IMR-90 (cell line): ENCODE measurements around the gene SCYGR3. TPM values are rescaled to one million over a fixed set of nuclear protein-coding genes. Genes with fewer than 3 reads are reported as not detected.

Source experiments
- ATAC-seq: fragments of 200-7000 bp; cut with Tn5 transposase; 2 replicates; pipeline ENCODE4 v1.9.1; 2020; ENCODE audit warnings: low read depth, mild to moderate bottlenecking, moderate library complexity
- BruUV-seq: library from RNA; stranded (reverse); fragments of 400-500 nt; replicated peaks from 2 replicates; lab custom pipeline; 2021; lab: Mats Ljungman, UMichigan
- CTCF ChIA-PET: fragments of 300-600 bp; formaldehyde crosslinking; extraction: SDS; loops from one replicate; lab custom pipeline; 2021; ENCODE audit warnings: antibody characterized with exemption; lab: Yijun Ruan, JAX
- POLR2A ChIA-PET: fragments of 300-600 bp; sonication (Branson Sonifier 250); formaldehyde crosslinking; loops from one replicate; lab custom pipeline; 2022; ENCODE audit warnings: antibody characterized with exemption; ENCODE audit not compliant: unreplicated experiment; lab: Charles Lee
- DNase-seq: peaks from one replicate; pipeline ENCODE4 v3.0.0; 2013
- H2AFZ ChIP-seq: replicated peaks from 2 replicates; pipeline ENCODE3; 2013; ENCODE audit warnings: low read length, mild to moderate bottlenecking; ENCODE audit not compliant: poor library complexity
- H2AK5ac ChIP-seq: 2 replicates; pipeline ENCODE4 v1.6.1; 2013; ENCODE audit warnings: low read depth, low read length, inconsistent platforms
- H2AK9ac ChIP-seq: replicated peaks from 2 replicates; pipeline ENCODE3; 2013; ENCODE audit warnings: mild to moderate bottlenecking, low read depth, low read length, moderate library complexity; ENCODE audit not compliant: poor library complexity
- H2BK120ac ChIP-seq: 2 replicates; pipeline ENCODE4 v1.6.1; 2013; ENCODE audit warnings: low read depth, low read length, inconsistent platforms
- H2BK15ac ChIP-seq: 3 replicates; pipeline ENCODE4 v1.6.1; 2013; ENCODE audit warnings: low read depth, low read length, inconsistent platforms
- H2BK20ac ChIP-seq: 2 replicates; pipeline ENCODE4 v1.6.1; 2013; ENCODE audit warnings: low read depth, mild to moderate bottlenecking, inconsistent platforms, low read length, moderate library complexity
- H2BK5ac ChIP-seq: 2 replicates; pipeline ENCODE4 v1.6.1; 2013; ENCODE audit warnings: mild to moderate bottlenecking, low read depth, low read length, inconsistent platforms; ENCODE audit not compliant: poor library complexity, severe bottlenecking
- H3K14ac ChIP-seq: replicated peaks from 2 replicates; pipeline ENCODE4 v1.6.1; 2013; ENCODE audit warnings: low read depth, low read length, inconsistent platforms
- H3K18ac ChIP-seq: 2 replicates; pipeline ENCODE4 v1.6.1; 2013; ENCODE audit warnings: low read depth, low read length, control low read depth
- H3K23ac ChIP-seq: 2 replicates; pipeline ENCODE4 v1.6.1; 2013; ENCODE audit warnings: low read depth, low read length, inconsistent platforms
- H3K27ac ChIP-seq: 2 replicates; pipeline ENCODE4 v1.5.1; 2013; ENCODE audit warnings: mild to moderate bottlenecking, control low read depth, low read length; ENCODE audit not compliant: insufficient read depth
- H3K27me3 ChIP-seq: 2 replicates; pipeline ENCODE4 v1.6.1; 2013; ENCODE audit warnings: low read length; ENCODE audit not compliant: control insufficient read depth, insufficient read depth
- H3K36me3 ChIP-seq: 2 replicates; pipeline ENCODE4 v1.6.1; 2013; ENCODE audit warnings: low read length, mixed read lengths; ENCODE audit not compliant: control insufficient read depth, insufficient read depth
- H3K4ac ChIP-seq: 2 replicates; pipeline ENCODE4 v1.6.1; 2013; ENCODE audit warnings: low read depth, low read length, inconsistent platforms
- H3K4me1 ChIP-seq: 2 replicates; pipeline ENCODE4 v1.6.1; 2013; ENCODE audit warnings: low read length, mixed read lengths; ENCODE audit not compliant: control insufficient read depth, insufficient read depth
- H3K4me2 ChIP-seq: 2 replicates; pipeline ENCODE4 v1.6.1; 2013; ENCODE audit warnings: low read depth, mild to moderate bottlenecking, control low read depth, low read length, moderate library complexity
- H3K4me3 ChIP-seq: 2 replicates; pipeline ENCODE4 v1.5.1; 2013; ENCODE audit warnings: low read depth, mild to moderate bottlenecking, control low read depth, low read length, moderate library complexity; ENCODE audit not compliant: insufficient read depth
- H3K56ac ChIP-seq: 2 replicates; pipeline ENCODE4 v1.6.1; 2013; ENCODE audit warnings: low read length, inconsistent platforms; ENCODE audit not compliant: insufficient read depth; ENCODE audit errors: extremely low read depth
- H3K79me1 ChIP-seq, 2 experiments: 2 replicates each; pipeline ENCODE4 v1.6.1; 2013; ENCODE audit warnings: low read length in 2 of 2, inconsistent platforms in 1 of 2, low read depth in 1 of 2
- H3K9ac ChIP-seq: 2 replicates; pipeline ENCODE4 v1.6.1; 2013; ENCODE audit warnings: low read depth, low read length, control low read depth
- H3K9me1 ChIP-seq: 2 replicates; pipeline ENCODE4 v1.6.1; 2013; ENCODE audit warnings: low read length, inconsistent platforms; ENCODE audit not compliant: insufficient read depth
- H3K9me3 ChIP-seq: 2 replicates; pipeline ENCODE4 v1.6.1; 2013; ENCODE audit warnings: low read length; ENCODE audit not compliant: control insufficient read depth, insufficient read depth
- H4K20me1 ChIP-seq: 2 replicates; pipeline ENCODE4 v1.6.1; 2013; ENCODE audit warnings: low read length, inconsistent platforms; ENCODE audit not compliant: insufficient read depth
- H4K5ac ChIP-seq: 2 replicates; pipeline ENCODE4 v1.6.1; 2013; ENCODE audit warnings: mild to moderate bottlenecking, low read depth, low read length, control low read depth
- H4K8ac ChIP-seq, 2 experiments: 2 replicates each; pipeline ENCODE4 v1.6.1; 2013; ENCODE audit warnings: low read depth in 2 of 2, low read length in 2 of 2, control low read depth in 1 of 2, inconsistent platforms in 1 of 2
- H4K91ac ChIP-seq: 2 replicates; pipeline ENCODE4 v1.6.1; 2013; ENCODE audit warnings: low read depth, low read length, inconsistent platforms; ENCODE audit not compliant: insufficient read depth
- BHLHE40 ChIP-seq: fragments of 150-350 bp; IDR thresholded peaks from 2 replicates; pipeline ENCODE4 v1.6.1; 2016; ENCODE audit warnings: mild to moderate bottlenecking, low read depth, low read length
- CEBPB ChIP-seq: IDR thresholded peaks from 2 replicates; pipeline ENCODE4 v1.6.1; 2012; ENCODE audit warnings: low read depth, low read length, improper control_type of control experiment
- CHD1 ChIP-seq: IDR thresholded peaks from 2 replicates; pipeline ENCODE4 v1.6.1; 2012; ENCODE audit warnings: low read depth, low read length, improper control_type of control experiment
- CTCF ChIP-seq: conservative IDR thresholded peaks from 2 replicates; pipeline ENCODE4 v1.5.1; 2012; ENCODE audit warnings: mild to moderate bottlenecking, low read depth, low read length, improper control_type of control experiment
- FOS ChIP-seq: fragments of 150-350 bp; IDR thresholded peaks from 2 replicates; pipeline ENCODE4 v1.6.1; 2016; ENCODE audit warnings: low read depth, low read length
- MAFK ChIP-seq: IDR thresholded peaks from 2 replicates; pipeline ENCODE4 v1.6.1; 2012; ENCODE audit warnings: low read depth, low read length, improper control_type of control experiment
- MAZ ChIP-seq: IDR thresholded peaks from 2 replicates; pipeline ENCODE4 v1.6.1; 2012; ENCODE audit warnings: low read depth, mild to moderate bottlenecking, low read length, improper control_type of control experiment, moderate library complexity, borderline replicate concordance
- MXI1 ChIP-seq: IDR thresholded peaks from 2 replicates; pipeline ENCODE4 v1.6.1; 2012; ENCODE audit warnings: low read depth, mild to moderate bottlenecking, low read length, moderate library complexity, borderline replicate concordance
- NFE2L2 ChIP-seq: fragments of 150-350 bp; IDR thresholded peaks from 2 replicates; pipeline ENCODE4 v1.6.1; 2016; ENCODE audit warnings: low read depth, mild to moderate bottlenecking, low read length
- POLR2A ChIP-seq: IDR thresholded peaks from 2 replicates; pipeline ENCODE4 v1.6.1; 2012; ENCODE audit warnings: mild to moderate bottlenecking, low read depth, low read length
- RAD21 ChIP-seq: IDR thresholded peaks from 2 replicates; pipeline ENCODE4 v1.6.1; 2012; ENCODE audit warnings: low read length, improper control_type of control experiment
- RCOR1 ChIP-seq: IDR thresholded peaks from 2 replicates; pipeline ENCODE4 v1.6.1; 2012; ENCODE audit warnings: mild to moderate bottlenecking, low read length, improper control_type of control experiment; ENCODE audit not compliant: insufficient replicate concordance
- RFX5 ChIP-seq: IDR thresholded peaks from 2 replicates; pipeline ENCODE4 v1.8.0; 2012; ENCODE audit warnings: low read depth, mild to moderate bottlenecking, low read length, moderate library complexity
- SMC3 ChIP-seq: fragments of 150-350 bp; IDR thresholded peaks from 2 replicates; pipeline ENCODE4 v1.6.1; 2016; ENCODE audit warnings: low read depth, mild to moderate bottlenecking, antibody characterized with exemption, low read length, moderate library complexity
- USF2 ChIP-seq: fragments of 150-350 bp; IDR thresholded peaks from 2 replicates; pipeline ENCODE4 v1.6.1; 2017; ENCODE audit warnings: mild to moderate bottlenecking, antibody characterized with exemption, low read length, low read depth
- dilution Hi-C: fragments of 300-500 bp; cut with HindIII; formaldehyde crosslinking; loops from one replicate; pipeline ENCODE4 v1.14.3; 2018; ENCODE audit warnings: low sequenced_read_pairs; ENCODE audit not compliant: unreplicated experiment
- in situ Hi-C: fragments of 300-500 bp; cut with MboI; formaldehyde crosslinking; loops from 3 replicates; pipeline ENCODE4 v1.14.3; 2019; ENCODE audit warnings: low sequenced_read_pairs, inconsistent platforms, mixed read lengths
- intact Hi-C: fragments of 100-400 bp; cut with micrococcal nuclease; formaldehyde crosslinking; loops from 2 replicates; pipeline ENCODE4 v1.10.0; 2022
- polyA plus RNA-seq, 3 experiments: library from polyadenylated mRNA; depleted of rRNA; stranded (reverse); fragments of >200 nt; gene quantifications; 2 replicates each; pipeline ENCODE4 v1.2.3, GENCODE V29; 2012; ENCODE audit warnings: low replicate concordance in 1 of 3
- total RNA-seq: library from RNA; depleted of rRNA; stranded (reverse); fragments of >200 nt; gene quantifications from 2 replicates; pipeline ENCODE4 v1.2.3, GENCODE V29; 2012
- TF ChIP-seq, protein P1 (sequence below): fragments of 150-350 bp; IDR thresholded peaks from 2 replicates; pipeline ENCODE4 v1.6.1; 2016; ENCODE audit warnings: low read depth, mild to moderate bottlenecking, low read length, moderate library complexity, borderline replicate concordance

The SCYGR3 gene
- total and polyA plus RNA-seq, 2 of the 4 experiments (the other 2 are of a cell fraction): not detected

GRCh38 chr2:227576110-227576509 is 38.5 kb downstream of the SCYGR3 start:
- H2BK5ac ChIP-seq: no peak overlapping the region
- in situ Hi-C loops: no loop called here
- H3K18ac ChIP-seq: no peak overlapping the region
- no peak overlapping the region for H3K4ac ChIP-seq
- no peaks in the 10 kb centered on the region for H3K79me1 ChIP-seq
- no peak overlapping the region for H3K27ac ChIP-seq
- intact Hi-C loops: no loop called here
- no peak overlapping the region for H4K5ac ChIP-seq
- ChIA-PET POLR2A (no interaction called here), CTCF (no interaction called here)
- no peak overlapping the region for H3K56ac ChIP-seq
- no peak overlapping the region for H2AFZ ChIP-seq
- no peak overlapping the region for H2BK120ac ChIP-seq
- no peak overlapping the region for H3K4me3 ChIP-seq
- H3K9me3 ChIP-seq: no peaks in the 10 kb centered on the region
- H2AK5ac ChIP-seq: no peak overlapping the region
- no peak overlapping the region for H3K9ac ChIP-seq
- dilution Hi-C loops: no loop called here
- H3K9me1 ChIP-seq: 0 out of 2 replicates have a peak, but pooled peaks cover 2% of the 10 kb centered on the region
- no peak overlapping the region for H3K23ac ChIP-seq
- H2AK9ac ChIP-seq: no peak overlapping the region
- no peak for ATAC-seq
- no peak overlapping the region for H3K14ac ChIP-seq
- no peak overlapping the region for H2BK20ac ChIP-seq
- no peak overlapping the region for H3K4me2 ChIP-seq
- BruUV-seq: no TSS peak
- H3K27me3 ChIP-seq: peaks cover 2% of the 10 kb centered on the region
- no peaks in the 10 kb centered on the region for H3K36me3 ChIP-seq
- H4K8ac ChIP-seq: no peak overlapping the region
- no peak overlapping the region for H2BK15ac ChIP-seq
- H3K4me1 ChIP-seq: no peaks in the 10 kb centered on the region
- no peaks in the 10 kb centered on the region for H4K20me1 ChIP-seq
- peak; percentile 7 for DNase-seq
- TF ChIP-seq MXI1 (no peak), CHD1 (no peak), BHLHE40 (no peak), RCOR1 (no peak), CTCF (no peak), CEBPB (no peak), RAD21 (no peak), NFE2L2 (no peak), MAZ (no peak), MAFK (no peak), RFX5 (no peak), FOS (no peak), USF2 (no peak), POLR2A (no peak), SMC3 (no peak)
- TF ChIP-seq, protein P1, sequence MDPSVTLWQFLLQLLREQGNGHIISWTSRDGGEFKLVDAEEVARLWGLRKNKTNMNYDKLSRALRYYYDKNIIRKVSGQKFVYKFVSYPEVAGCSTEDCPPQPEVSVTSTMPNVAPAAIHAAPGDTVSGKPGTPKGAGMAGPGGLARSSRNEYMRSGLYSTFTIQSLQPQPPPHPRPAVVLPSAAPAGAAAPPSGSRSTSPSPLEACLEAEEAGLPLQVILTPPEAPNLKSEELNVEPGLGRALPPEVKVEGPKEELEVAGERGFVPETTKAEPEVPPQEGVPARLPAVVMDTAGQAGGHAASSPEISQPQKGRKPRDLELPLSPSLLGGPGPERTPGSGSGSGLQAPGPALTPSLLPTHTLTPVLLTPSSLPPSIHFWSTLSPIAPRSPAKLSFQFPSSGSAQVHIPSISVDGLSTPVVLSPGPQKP: no peak
- H4K91ac ChIP-seq: no peak overlapping the region
